ENCODE results near the gene LZTR1. TPM values are rescaled to one million over a fixed set of nuclear protein-coding genes. Genes with fewer than 3 reads are reported as not detected.

LZTR1 gene
- total RNA-seq, 4 donors from 2014 or later, result 40.2 to 90.5 (median 59.3) TPM

DNA sequence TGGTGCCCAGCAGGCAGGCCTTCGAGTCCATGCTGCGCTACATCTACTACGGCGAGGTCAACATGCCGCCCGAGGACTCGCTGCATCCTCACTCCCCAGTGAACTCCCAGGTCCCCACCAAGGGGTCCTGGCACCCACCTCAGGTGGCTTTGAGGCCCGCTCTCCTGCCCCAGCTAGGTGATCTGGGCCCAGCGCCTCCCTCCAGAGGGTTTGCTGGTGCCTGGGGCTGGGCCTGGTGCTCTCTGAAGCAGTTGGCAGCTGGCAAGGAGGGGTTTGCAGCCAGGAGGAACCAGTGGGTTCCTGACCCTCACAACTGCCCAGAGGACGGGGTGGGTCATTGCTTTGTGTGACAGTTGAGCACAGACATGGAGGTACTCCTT, 13.9 kb downstream of the LZTR1 start:
- peaks cover 0 to 21% (median 2%) of the 10 kb centered on the region in 4 donors for H3K36me3 ChIP-seq
- H3K9me3 ChIP-seq, result no peaks in the 10 kb centered on the region
- H3K27ac ChIP-seq, result no peak overlapping the region
- no peak for DNase-seq
- intact Hi-C loops (cut with DNase I; ENCODE audit: low total_unique reads) (no loop called here), in situ Hi-C loops (cut with MboI; ENCODE audit: low pct_ligation_motif_present in 1 of 4, low pct_unique_long_range_greater_than_20kb in 1 of 4, low sequenced_read_pairs in 3 of 4) (no loop called here)
- peaks cover 12 to 17% (median 15%) of the 10 kb centered on the region in 4 donors for H3K4me1 ChIP-seq
- 67 to 90% methylated on average over 1 to 9 of the region's 10 CpGs for WGBS, 2 donors (ENCODE audit: low coverage in 1 of 2)
- H3K27me3 ChIP-seq, result no peaks in the 10 kb centered on the region
- no peak for TF ChIP-seq CTCF (IDR thresholded peaks at IDR 0.05)
- no peak for TF ChIP-seq EP300 (IDR thresholded peaks at IDR 0.05; ENCODE audit: low read depth)
- TF ChIP-seq POLR2A (IDR thresholded peaks at IDR 0.05), result no peak
- H3K4me3 ChIP-seq, result no peak overlapping the region

DNA sequence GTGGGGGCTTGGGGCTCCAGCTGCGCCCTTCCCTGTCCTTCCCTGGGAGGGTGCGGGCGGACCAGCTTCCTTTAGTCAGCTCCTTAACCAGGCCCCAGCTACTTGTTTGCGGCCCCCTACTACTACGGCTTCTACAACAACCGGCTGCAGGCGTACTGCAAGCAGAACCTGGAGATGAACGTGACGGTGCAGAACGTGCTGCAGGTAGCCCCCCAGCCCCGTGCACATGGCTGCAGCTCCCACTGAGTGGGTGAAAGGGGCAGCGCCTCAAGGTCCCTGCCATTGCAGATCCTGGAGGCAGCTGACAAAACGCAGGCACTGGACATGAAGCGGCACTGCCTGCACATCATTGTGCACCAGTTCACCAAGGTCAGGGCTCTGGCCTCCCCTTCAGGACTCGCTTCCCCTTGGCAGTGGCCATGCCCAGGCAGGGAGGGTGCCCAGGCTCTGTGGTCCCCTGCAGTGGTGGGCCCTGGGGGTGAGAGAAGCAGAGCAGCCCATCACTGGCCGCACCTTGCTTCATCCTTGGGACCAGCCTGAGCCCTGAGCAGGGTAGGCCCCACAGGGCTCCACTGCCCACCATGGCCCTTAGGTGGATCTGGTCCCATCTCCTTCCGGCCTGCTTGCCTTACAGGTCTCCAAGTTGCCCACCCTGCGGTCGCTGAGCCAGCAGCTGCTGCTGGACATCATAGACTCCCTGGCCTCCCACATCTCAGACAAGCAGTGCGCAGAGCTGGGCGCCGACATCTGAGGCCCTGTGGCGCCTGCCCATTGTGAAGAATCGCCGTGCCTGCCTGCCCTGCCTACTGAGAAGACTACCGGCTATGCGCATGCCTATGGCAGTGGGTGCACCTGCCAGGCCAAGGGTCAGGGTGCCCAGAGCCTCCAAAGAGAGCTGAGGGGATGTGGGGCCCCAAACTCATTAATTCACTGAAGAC, 14.8 kb downstream of the LZTR1 start:
- Histone ChIP-seq H3K4me1 (peaks cover 14 to 22% (median 18%) of the 10 kb centered on the region in 4 donors), H3K36me3 (peaks cover 0 to 18% (median 2%) of the 10 kb centered on the region in 4 donors), H3K27me3 (no peaks in the 10 kb centered on the region), H3K27ac (no peak overlapping the region), H3K9me3 (no peaks in the 10 kb centered on the region), H3K4me3 (no peak overlapping the region)
- TF ChIP-seq POLR2AphosphoS5 (IDR thresholded peaks at IDR 0.05), result no peak
- TF ChIP-seq POLR2A (IDR thresholded peaks at IDR 0.05), result peak; percentile 6
- TF ChIP-seq EP300 (IDR thresholded peaks at IDR 0.05; ENCODE audit: low read depth), result no peak
- no peak for TF ChIP-seq CTCF (IDR thresholded peaks at IDR 0.05)
- in situ Hi-C loops (cut with MboI; ENCODE audit: low pct_ligation_motif_present in 1 of 4, low pct_unique_long_range_greater_than_20kb in 1 of 4, low sequenced_read_pairs in 3 of 4) (no loop called here), intact Hi-C loops (cut with DNase I; ENCODE audit: low total_unique reads) (no loop called here)
- WGBS, 2 donors (ENCODE audit: low coverage in 1 of 2), result 90% methylated on average over 25 of the region's 27 CpGs; no CpG with 5 or more reads in 1 of the 2 donors
- DNase-seq, result no peak

DNA sequence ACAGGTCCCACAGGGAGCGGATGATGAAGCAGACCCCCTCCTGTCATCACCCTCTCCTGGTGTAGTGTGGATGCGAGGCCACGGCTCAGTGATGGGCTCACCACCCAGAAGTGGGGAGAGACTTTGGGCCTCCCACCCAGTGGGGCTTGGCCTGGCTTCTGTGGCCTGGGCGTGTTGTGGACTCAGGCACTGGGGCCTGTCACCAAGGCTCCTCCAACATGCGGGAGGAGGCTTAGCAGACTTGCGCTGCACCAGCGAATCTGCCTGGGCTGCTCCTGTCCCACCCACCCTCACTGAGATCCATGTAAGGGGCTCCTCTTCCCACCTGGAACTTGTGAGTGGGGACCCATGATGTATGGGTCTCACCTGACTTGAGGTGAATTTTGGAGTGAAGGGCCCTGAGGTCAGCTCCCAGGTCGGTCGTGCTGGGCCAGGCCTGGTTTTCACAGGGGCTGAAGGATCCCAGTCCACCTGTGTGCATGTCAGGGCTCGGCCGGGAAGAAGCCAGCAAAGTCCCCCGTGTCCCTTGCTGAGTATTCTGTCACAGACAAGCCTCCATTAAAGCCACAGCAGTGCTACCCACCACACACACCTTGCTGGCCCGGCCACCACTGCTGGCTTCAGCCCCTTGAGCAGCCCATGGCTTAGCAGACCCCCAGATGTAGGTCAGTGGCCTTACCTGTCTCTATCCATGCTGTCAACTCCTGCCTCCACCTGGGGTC, 15.6 kb downstream of the LZTR1 start:
- Histone ChIP-seq H3K36me3 (peaks cover 0 to 10% (median 2%) of the 10 kb centered on the region in 4 donors), H3K4me1 (peaks cover 14 to 23% (median 18%) of the 10 kb centered on the region in 4 donors), H3K4me3 (no peak overlapping the region), H3K27me3 (no peaks in the 10 kb centered on the region), H3K27ac (no peak overlapping the region), H3K9me3 (no peaks in the 10 kb centered on the region)
- in situ Hi-C loops (cut with MboI; ENCODE audit: low pct_ligation_motif_present in 1 of 4, low pct_unique_long_range_greater_than_20kb in 1 of 4, low sequenced_read_pairs in 3 of 4), result no loop called here
- TF ChIP-seq EP300 (IDR thresholded peaks at IDR 0.05; ENCODE audit: low read depth) (no peak), POLR2A (IDR thresholded peaks at IDR 0.05) (no peak), CTCF (IDR thresholded peaks at IDR 0.05) (no peak), POLR2AphosphoS5 (IDR thresholded peaks at IDR 0.05) (no peak)
- 88% methylated on average over 12 of the region's 13 CpGs; no CpG with 5 or more reads in 1 of the 2 donors for WGBS, 2 donors (ENCODE audit: low coverage in 1 of 2)
- intact Hi-C loops (cut with DNase I; ENCODE audit: low total_unique reads), result no loop called here
- no peak for DNase-seq

Data from transverse colon (tissue), 4 donors.